ENCODE measurements around the gene P2RX3.

GRCh38 chr11:57335343-57336110, 2.6 kb upstream of the P2RX3 start, which contains the start of gene SSRP1:
- TF ChIP-seq POLR2A (IDR thresholded peaks at IDR 0.05) (peak; percentile 51), EP300 (IDR thresholded peaks at IDR 0.05) (no peak)

Data from ovary (tissue), 1 donor.